Transverse colon (tissue), 3 donors: ENCODE results near the gene UBN1.

Source experiments
- EP300 ChIP-seq: sonication (generic); formaldehyde crosslinking; IDR thresholded peaks from one replicate; pipeline ENCODE4 v1.6.1; 2017; ENCODE audit warnings: antibody characterized with exemption, low read depth
- POLR2A ChIP-seq: fragments of 450-650 bp; IDR thresholded peaks from one replicate; pipeline ENCODE4 v1.6.1; 2016; ENCODE audit warnings: antibody characterized with exemption, mild to moderate bottlenecking, moderate library complexity
- TF ChIP-seq, protein P1 (sequence below), 5 experiments: fragments of 200-600 bp in 3 of 5; fragments of 450-650 bp in 2 of 5; sonication (generic) in 3 of 5; IDR thresholded peaks; 1 replicate in 2 of 5; 2 replicates in 3 of 5; pipeline ENCODE4 v1.5.1; 2016 to 2017; ENCODE audit warnings: antibody characterized with exemption in 5 of 5, inconsistent platforms in 3 of 5, mild to moderate bottlenecking in 2 of 5, moderate library complexity in 1 of 5

DNA sequence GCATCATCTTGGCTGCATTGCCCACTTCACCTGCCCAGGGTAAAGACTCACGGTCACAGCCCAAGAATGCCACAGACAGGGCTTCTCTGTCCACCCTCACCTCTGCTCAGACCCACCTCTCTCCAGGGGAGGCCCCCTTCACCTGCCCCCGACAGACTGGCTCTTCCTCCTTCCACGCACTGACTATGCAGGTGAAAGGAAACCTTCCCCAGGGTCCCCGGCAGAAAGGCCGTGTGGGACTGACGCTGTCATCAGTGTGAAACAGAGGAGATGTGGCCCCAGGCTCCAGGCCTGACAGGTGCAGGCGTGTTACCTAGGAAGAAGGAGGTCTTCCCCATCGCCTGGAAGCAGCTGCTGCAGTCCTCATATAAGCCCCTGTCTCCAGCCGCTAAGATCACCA, 35.5 kb upstream of the UBN1 start:
- TF ChIP-seq, protein P1, sequence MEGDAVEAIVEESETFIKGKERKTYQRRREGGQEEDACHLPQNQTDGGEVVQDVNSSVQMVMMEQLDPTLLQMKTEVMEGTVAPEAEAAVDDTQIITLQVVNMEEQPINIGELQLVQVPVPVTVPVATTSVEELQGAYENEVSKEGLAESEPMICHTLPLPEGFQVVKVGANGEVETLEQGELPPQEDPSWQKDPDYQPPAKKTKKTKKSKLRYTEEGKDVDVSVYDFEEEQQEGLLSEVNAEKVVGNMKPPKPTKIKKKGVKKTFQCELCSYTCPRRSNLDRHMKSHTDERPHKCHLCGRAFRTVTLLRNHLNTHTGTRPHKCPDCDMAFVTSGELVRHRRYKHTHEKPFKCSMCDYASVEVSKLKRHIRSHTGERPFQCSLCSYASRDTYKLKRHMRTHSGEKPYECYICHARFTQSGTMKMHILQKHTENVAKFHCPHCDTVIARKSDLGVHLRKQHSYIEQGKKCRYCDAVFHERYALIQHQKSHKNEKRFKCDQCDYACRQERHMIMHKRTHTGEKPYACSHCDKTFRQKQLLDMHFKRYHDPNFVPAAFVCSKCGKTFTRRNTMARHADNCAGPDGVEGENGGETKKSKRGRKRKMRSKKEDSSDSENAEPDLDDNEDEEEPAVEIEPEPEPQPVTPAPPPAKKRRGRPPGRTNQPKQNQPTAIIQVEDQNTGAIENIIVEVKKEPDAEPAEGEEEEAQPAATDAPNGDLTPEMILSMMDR (IDR thresholded peaks at IDR 0.05) = no peak
- TF ChIP-seq POLR2A = no peak
- no peak for TF ChIP-seq EP300
